AG20443 (cell line): ENCODE data around the gene ADARB2.
"Not testable (repeated sequence)": the region's sequence is repeated elsewhere in the genome, so short reads cannot be mapped to it uniquely, and the experiment has no call there.

Experiments used
- DNase-seq: peaks from one replicate; pipeline ENCODE4 v3.0.0; 2012; ENCODE audit warnings: low spot score, mixed read lengths

Gene ADARB2

GRCh38 chr10:1642600-1643160 lies 94.6 kb downstream of the ADARB2 start:
- DNase-seq = no peak

DNA sequence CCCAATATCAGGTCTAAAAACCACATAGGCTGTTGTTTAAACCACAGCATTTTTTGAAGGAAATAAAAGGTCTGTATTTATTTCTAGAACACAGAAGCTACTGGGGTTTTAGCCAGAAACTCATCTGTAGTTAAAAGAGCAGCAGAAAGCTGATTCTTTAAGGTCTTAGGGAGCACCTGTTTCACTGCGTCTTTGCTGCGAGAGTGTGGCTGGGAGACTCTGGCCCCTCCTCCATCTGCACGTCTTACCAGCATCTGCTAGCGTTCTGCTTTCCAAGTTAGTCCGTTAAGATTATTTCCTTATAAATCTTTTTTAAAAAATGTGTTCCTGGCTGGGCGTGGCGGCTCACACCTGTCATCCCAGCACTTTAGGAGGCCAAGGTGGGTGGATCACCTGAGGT lies 95.9 kb downstream of the ADARB2 start:
- no peak for DNase-seq

- DNase-seq = no peak
These were observed 98.4 kb downstream of the ADARB2 start for GRCh38 chr10:1638889-1639419.

- DNase-seq = no peak
These were observed 102.0 kb downstream of the ADARB2 start for GRCh38 chr10:1635340-1635739.

DNA sequence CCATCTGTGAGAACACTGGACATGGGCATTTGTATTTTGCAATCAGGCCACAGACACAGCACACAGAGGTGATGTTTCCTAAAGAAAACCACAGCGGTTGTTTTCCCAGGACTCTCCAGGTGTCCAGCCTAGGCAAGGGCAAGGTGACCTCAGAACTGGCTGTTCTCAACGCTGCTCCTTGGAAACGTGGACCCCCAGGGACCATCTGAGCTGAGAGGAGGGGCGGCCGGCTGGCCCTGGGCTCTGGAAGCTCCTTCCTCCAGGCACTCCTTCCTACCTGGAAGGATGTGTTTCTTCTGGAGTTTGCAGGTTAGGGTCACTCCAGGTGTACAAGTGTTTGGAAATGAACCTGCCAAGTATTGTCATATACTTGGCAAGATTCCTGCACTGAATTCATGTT lies 103.1 kb downstream of the ADARB2 start:
- no peak for DNase-seq

DNA sequence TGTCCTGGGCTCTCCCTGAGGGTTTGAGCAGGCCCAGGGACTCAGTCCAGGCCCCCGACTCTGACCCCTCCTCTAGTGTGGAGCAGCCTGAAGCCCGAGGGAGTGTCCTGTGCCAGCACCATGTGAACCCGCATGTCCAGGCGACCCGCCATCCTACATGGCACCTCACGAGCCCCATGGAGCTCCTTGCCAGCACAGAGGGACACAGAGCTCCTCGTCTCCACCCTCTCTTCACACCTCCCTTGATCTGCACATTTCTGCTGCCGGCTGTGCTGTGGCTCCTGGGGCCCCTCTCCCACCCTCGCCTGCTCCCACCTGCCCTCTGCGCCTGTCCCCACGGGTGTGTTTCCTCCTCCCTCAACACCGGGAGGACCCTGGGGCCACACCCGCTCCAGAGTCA lies 103.5 kb downstream of the ADARB2 start:
- DNase-seq = no peak

GRCh38 chr10:1632596-1632995 lies 104.7 kb downstream of the ADARB2 start:
- DNase-seq = no peak

GRCh38 chr10:1632141-1632540 lies 105.2 kb downstream of the ADARB2 start:
- no peak for DNase-seq

GRCh38 chr10:1631282-1631681 lies 106.0 kb downstream of the ADARB2 start:
- DNase-seq = no peak

DNA sequence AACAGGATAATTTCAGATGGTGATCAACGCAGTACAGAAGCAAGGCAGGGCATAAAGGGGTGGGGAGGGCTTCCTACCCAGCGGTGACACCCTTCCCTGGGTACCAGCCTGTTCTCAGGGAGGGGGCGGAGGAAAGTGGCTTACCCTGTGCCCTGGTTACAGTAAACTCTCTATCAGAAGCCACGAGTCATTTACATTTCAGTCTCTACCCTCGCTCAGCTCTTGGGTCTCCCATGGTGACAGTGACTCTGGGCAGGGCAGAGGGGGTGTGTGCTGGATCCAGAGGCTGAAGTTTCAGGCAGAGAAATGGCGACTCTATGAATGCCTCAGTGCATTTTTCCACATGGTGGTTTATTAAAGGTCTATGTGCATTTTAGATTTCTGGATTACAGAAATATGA lies 107.0 kb downstream of the ADARB2 start:
- no peak for DNase-seq

DNA sequence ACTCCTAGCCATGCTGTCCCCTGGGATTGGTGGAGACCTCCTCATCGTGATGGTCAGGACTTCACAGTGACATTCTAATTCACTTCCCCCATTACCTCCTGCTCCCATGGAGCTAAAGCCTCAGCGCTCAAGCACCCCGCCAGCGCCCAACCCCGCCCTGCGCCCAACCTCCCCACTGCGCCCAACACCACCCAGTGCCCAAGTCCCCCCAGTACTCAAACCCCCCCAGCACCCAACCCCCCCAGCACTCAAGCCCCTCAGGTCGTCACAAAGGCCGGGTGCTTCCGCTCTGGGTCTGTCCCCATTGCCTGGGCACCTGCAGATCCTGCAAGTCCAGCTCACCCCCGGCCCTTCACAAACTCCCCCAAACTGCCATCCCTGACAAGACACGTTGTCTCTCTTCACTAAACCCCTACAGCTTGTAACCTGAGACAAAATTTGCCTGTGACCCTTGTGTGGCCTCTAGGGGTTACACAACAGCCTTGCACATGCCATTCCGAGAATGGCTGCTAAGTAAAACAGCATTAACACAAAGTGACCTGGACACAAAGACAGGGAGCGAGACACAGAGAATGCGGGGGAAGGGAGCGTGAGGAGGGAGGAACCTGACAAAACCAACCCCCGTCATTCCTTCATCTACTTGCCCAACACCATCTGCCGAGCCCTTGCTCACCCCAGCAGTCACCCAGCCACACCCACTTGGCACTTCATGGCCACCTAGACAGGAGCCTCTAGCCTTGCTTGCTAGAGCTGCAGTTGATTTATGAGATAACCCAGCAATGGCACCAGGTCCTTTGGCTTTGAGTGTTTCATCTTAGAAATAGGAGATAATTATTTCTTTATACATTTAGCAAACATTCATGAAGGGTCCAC lies 107.8 kb downstream of the ADARB2 start:
- DNase-seq = no peak

GRCh38 chr10:1628757-1629156 lies 108.6 kb downstream of the ADARB2 start:
- no peak for DNase-seq

DNA sequence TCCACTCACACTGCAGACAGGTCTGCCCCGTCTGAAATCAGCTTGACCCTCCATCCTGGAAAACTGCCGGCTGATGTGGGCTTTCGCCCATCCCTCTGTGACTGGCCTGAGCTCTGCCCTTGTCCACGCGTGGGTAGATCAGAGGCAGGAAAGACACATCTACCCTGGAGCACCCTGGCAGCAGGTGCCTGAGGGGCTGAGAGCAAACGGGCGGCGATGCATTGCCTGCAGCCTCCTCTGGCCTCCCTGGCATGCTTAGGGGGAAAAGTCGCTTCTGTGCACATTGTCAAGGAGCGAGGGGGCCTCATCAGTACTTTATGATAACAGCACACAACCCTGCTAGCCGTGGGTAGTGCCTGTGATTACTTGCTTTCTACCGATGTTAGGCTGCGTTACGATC lies 109.4 kb downstream of the ADARB2 start:
- DNase-seq = no peak

- no peak for DNase-seq
These were observed 110.5 kb downstream of the ADARB2 start for GRCh38 chr10:1626835-1627234.

GRCh38 chr10:1626410-1626809 lies 110.9 kb downstream of the ADARB2 start:
- DNase-seq = no peak

DNA sequence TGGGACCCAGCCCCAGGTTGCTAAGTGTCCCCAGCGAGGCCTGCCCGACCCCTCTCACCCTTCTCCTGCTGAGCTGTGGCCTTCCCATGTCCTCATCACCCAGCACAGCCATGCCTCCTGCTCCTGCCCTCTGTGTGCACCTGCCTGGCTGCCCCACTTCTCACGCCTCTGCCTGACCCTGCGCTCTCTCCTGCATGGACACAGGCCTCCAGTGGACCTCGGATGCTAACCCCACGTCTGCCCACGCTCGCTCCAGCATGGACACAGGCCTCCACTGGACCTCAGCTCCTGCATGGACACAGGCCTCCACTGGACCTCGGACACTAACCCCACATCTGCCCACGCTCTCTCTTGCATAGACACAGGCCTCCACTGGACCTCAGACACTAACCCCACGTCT lies 111.6 kb downstream of the ADARB2 start:
- no peak for DNase-seq

DNA sequence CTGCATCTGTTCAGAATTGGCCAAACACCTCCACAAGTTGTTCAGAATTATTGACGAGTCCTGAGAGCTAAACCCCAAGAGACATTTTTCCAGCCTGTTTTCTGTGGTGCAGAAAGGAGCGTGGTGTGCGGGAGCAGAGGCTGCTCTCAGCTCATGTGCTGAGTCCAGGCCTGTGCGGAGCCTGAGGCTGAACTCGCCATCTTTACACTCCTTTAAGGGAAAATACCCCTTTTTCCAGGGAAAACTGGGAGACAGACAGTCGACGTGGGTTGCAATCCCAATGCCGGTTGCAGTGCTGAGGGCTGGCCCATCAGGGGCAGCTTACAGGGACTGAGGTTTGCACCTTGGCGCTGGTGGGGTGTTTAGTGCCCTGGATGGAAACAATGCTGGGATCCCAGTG lies 112.2 kb downstream of the ADARB2 start:
- DNase-seq = no peak

GRCh38 chr10:1624240-1624639 lies 113.1 kb downstream of the ADARB2 start:
- no peak for DNase-seq

DNA sequence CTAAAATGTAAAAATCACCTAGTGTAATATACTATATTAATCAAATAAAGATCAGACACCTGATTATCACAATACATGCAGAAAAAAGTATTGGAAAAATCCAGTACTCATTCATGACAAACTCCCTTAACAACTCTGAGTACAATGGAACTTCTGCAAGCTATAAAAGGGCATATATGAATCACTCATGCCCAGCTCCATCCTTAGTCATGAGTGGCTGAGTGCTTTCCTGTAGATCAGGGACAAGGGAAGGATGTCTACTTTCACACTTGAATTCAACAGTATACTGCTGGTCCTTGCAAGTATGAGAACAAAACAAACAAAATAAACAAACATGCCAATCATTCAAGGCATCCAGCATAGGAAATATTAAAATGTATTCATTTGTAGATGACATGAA lies 116.5 kb downstream of the ADARB2 start:
- no peak for DNase-seq

- DNase-seq = not testable (repeated sequence)
These were observed 119.7 kb downstream of the ADARB2 start for GRCh38 chr10:1617376-1618317.

GRCh38 chr10:1616701-1617100 lies 120.6 kb downstream of the ADARB2 start:
- not testable (repeated sequence) for DNase-seq

GRCh38 chr10:1615186-1615954 lies 122.0 kb downstream of the ADARB2 start:
- DNase-seq = no peak
